Lung (tissue), 12 donors: ENCODE data around the gene PEG3. TPM values are rescaled to one million over a fixed set of nuclear protein-coding genes. Genes with fewer than 3 reads are reported as not detected.

Experiments
- ATAC-seq: fragments of 200-7000 bp; cut with Tn5 transposase; one replicate; pipeline ENCODE4 v1.9.1; 2020; ENCODE audit warnings: moderate number of reproducible peaks; ENCODE audit not compliant: insufficient read depth, low FRiP score
- DNase-seq, 3 donors: peaks; one replicate each; pipeline ENCODE4 v3.0.0-alpha.2; 2013 to 2017
- H3K27ac ChIP-seq, 2 donors: one replicate each; pipeline ENCODE4 v1.5.1; 2013; ENCODE audit warnings: mild to moderate bottlenecking in 2 of 2, moderate library complexity in 2 of 2, control low read depth in 1 of 2, inconsistent platforms in 1 of 2, low read depth in 1 of 2, low read length in 1 of 2
- H3K27me3 ChIP-seq, 3 donors: one replicate each; pipeline ENCODE4 v1.5.1; 2013; ENCODE audit warnings: low read length in 2 of 3; ENCODE audit not compliant: control insufficient read depth in 3 of 3, insufficient read depth in 3 of 3
- H3K36me3 ChIP-seq, 4 donors: one replicate each; pipeline ENCODE4 v1.5.1; 2013; ENCODE audit warnings: low read length in 4 of 4, mild to moderate bottlenecking in 1 of 4, moderate library complexity in 1 of 4; ENCODE audit not compliant: control insufficient read depth in 4 of 4, insufficient read depth in 4 of 4
- H3K4me1 ChIP-seq, 5 donors: one replicate each; pipeline ENCODE4 v1.5.1; 2013; ENCODE audit warnings: low read length in 5 of 5, mild to moderate bottlenecking in 2 of 5, moderate library complexity in 1 of 5; ENCODE audit not compliant: control insufficient read depth in 5 of 5, insufficient read depth in 5 of 5
- H3K4me3 ChIP-seq: one replicate; pipeline ENCODE4 v1.5.1; 2013; ENCODE audit warnings: mild to moderate bottlenecking, control low read depth, moderate library complexity
- H3K9ac ChIP-seq, 2 donors: one replicate each; pipeline ENCODE4 v1.5.1; 2013; ENCODE audit warnings: low read length in 2 of 2, control low read depth in 1 of 2; ENCODE audit not compliant: insufficient read depth in 1 of 2
- H3K9me3 ChIP-seq, 4 donors: one replicate each; pipeline ENCODE4 v1.5.1; 2013; ENCODE audit warnings: low read length in 3 of 4, mild to moderate bottlenecking in 1 of 4, moderate library complexity in 1 of 4; ENCODE audit not compliant: control insufficient read depth in 4 of 4, insufficient read depth in 3 of 4
- WGBS, 2 donors: extraction: QIAGEN DNeasy Blood & Tissue Kit; methylation state at CpG; one replicate each; pipeline ENCODE4 v1.1.7; 2013; 5-methylcytosine and 5-hydroxymethylcytosine counted together
- polyA plus RNA-seq, 2 donors: library from polyadenylated mRNA; stranded (reverse); fragments of 200-250 nt; gene quantifications; one replicate each; pipeline ENCODE4 v1.2.1, GENCODE V29; 2013
- total RNA-seq, 2 donors: library from RNA; depleted of rRNA in 1 of 2; stranded (reverse); fragments of >200 nt in 1 of 2; gene quantifications; one replicate each; pipeline ENCODE4 v1.2.1, GENCODE V29; 2014 to 2021
- TF ChIP-seq, protein P1 (sequence below): IDR thresholded peaks from 2 replicates; pipeline ENCODE4 v1.5.1; 2012; ENCODE audit warnings: mild to moderate bottlenecking; ENCODE audit errors: control extremely low read depth, extremely low read depth
- donor health status: control.
- donor health status: control.
- donor health status: Bipolar disorder and iron deficiency.
- donor health status: healthy.
- donor health status: DM: yes; HTN: yes; CAD: no.

The PEG3 gene
- total and polyA plus RNA-seq, 4 donors, result 0.63 to 35.8 (median 3.2) TPM

DNA sequence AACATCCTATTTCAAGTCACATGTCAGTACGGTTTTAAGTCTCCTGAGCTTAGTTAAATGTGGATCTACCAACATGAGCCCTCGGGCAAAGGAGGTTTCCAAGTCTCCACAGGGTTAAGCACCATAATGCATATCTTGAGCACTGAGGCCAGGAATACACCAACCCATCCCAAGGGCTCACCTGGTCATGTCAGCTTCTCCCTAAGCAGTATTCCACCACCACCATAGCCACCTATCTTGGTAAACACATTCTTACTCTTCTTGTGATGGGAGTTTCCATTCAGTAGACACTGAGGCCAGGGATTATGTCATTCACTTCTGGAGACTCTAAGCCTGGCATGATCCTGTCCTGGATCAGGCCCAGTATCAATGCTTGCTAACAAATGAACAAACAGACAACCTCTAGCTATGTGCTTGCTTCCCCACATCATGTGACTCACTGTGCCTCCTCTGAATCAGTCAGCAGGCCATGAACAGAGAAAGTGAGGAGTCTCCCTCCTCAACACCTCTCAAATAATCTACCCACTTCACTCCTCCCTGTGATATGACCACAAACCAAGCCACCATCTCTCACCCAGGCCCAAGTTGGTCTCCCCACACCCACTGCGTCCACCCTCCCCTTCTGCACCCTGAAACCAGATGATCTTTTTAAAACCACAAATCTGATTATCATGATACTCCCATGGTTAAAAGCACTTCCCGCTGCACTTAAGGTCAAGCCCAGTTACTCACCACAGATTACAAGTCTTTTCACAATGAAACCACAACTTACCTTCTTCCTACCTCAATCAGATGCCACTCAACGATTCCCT, 5.8 kb downstream of the PEG3 start:
- TF ChIP-seq, protein P1, sequence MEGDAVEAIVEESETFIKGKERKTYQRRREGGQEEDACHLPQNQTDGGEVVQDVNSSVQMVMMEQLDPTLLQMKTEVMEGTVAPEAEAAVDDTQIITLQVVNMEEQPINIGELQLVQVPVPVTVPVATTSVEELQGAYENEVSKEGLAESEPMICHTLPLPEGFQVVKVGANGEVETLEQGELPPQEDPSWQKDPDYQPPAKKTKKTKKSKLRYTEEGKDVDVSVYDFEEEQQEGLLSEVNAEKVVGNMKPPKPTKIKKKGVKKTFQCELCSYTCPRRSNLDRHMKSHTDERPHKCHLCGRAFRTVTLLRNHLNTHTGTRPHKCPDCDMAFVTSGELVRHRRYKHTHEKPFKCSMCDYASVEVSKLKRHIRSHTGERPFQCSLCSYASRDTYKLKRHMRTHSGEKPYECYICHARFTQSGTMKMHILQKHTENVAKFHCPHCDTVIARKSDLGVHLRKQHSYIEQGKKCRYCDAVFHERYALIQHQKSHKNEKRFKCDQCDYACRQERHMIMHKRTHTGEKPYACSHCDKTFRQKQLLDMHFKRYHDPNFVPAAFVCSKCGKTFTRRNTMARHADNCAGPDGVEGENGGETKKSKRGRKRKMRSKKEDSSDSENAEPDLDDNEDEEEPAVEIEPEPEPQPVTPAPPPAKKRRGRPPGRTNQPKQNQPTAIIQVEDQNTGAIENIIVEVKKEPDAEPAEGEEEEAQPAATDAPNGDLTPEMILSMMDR, result no peak
- H3K36me3 ChIP-seq, result peaks cover 0 to 3% (median 0%) of the 10 kb centered on the region in 4 donors
- no peak for DNase-seq
- no peaks in the 10 kb centered on the region for H3K27me3 ChIP-seq
- no peak for ATAC-seq
- H3K4me3 ChIP-seq, result no peak overlapping the region
- WGBS, 2 donors, result 79 to 80% methylated on average over 5 of the region's 5 CpGs
- H3K9me3 ChIP-seq, result peaks cover 0 to 29% (median 0%) of the 10 kb centered on the region in 4 donors
- H3K9ac ChIP-seq, result no peak overlapping the region
- no peak overlapping the region for H3K27ac ChIP-seq
- H3K4me1 ChIP-seq, result peaks cover 0 to 2% (median 0%) of the 10 kb centered on the region in 5 donors

DNA sequence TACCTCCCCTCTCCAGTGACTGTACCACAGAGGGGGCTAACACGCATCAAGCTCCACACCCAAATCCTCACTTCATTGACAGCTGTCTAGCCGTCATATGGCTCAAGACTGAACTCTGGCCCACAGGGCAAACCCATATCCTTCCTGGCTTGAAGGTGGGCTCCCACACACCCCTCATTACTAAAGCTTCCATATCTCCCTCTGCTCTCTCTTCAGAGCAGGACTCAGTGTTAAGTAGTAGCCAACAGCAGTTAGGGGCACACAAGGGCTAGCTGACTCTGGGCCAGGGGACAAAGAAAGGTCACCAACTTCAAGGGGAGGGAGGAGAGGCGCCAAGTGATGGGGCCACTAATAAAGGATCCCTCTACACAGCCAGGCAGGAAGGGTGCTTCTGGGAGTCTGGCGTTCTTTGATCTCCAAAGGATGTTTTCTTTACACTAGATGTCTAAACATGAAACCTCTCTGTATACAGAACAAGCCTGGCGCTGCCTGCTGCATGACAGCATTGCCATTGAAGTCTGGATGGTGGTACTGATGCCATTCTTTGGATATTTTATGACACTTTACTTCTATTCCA, 8.1 kb downstream of the PEG3 start:
- peaks cover 0 to 6% (median 0%) of the 10 kb centered on the region in 4 donors for H3K9me3 ChIP-seq
- no peak overlapping the region for H3K9ac ChIP-seq
- peaks cover 0 to 2% (median 0%) of the 10 kb centered on the region in 5 donors for H3K4me1 ChIP-seq
- peaks cover 0 to 3% (median 0%) of the 10 kb centered on the region in 4 donors for H3K36me3 ChIP-seq
- TF ChIP-seq, protein P1, result no peak
- no peaks in the 10 kb centered on the region for H3K27me3 ChIP-seq
- WGBS, 2 donors, result 61 to 73% methylated on average over 5 of the region's 5 CpGs
- no peak overlapping the region for H3K27ac ChIP-seq
- DNase-seq, result peak; percentile 15 to 30 (median 25)
- H3K4me3 ChIP-seq, result no peak overlapping the region
- ATAC-seq, result no peak

GRCh38 chr19:56831255-56831654, 9.3 kb downstream of the PEG3 start:
- H3K4me3 ChIP-seq, result no peak overlapping the region
- H3K27ac ChIP-seq, result no peak overlapping the region
- H3K27me3 ChIP-seq, result no peaks in the 10 kb centered on the region
- no peak for DNase-seq
- no peak for ATAC-seq
- TF ChIP-seq, protein P1, result no peak
- peaks cover 0 to 4% (median 0%) of the 10 kb centered on the region in 4 donors for H3K9me3 ChIP-seq
- WGBS, 2 donors, result 52 to 67% methylated on average over 2 of the region's 2 CpGs
- H3K9ac ChIP-seq, result no peak overlapping the region
- peaks cover 0 to 3% (median 0%) of the 10 kb centered on the region in 4 donors for H3K36me3 ChIP-seq
- H3K4me1 ChIP-seq, result no peaks in the 10 kb centered on the region
